Dendritic cell treated with granulocyte-macrophage colony-stimulating factor and Interleukin-4, amounts not matched to agents 40 ng/mL and 50 ng/mL, for 4 days (primary cell): Measurements from ENCODE around the gene GSG1L.

Source experiments
- H3K27ac Mint-ChIP-seq: one replicate; pipeline ENCODE4 v1.8.0; 2022; ENCODE audit warnings: mild to moderate bottlenecking, mixed read lengths
- H3K27me3 Mint-ChIP-seq: one replicate; pipeline ENCODE4 v1.8.0; 2022; ENCODE audit warnings: mild to moderate bottlenecking, mixed read lengths
- H3K36me3 Mint-ChIP-seq: one replicate; pipeline ENCODE4 v1.8.0; 2022; ENCODE audit warnings: low read depth, mixed read lengths
- H3K4me1 Mint-ChIP-seq: one replicate; pipeline ENCODE4 v1.8.0; 2022; ENCODE audit warnings: low read depth, mixed read lengths
- H3K4me3 Mint-ChIP-seq: one replicate; pipeline ENCODE4 v1.8.0; 2022; ENCODE audit warnings: mild to moderate bottlenecking, moderate library complexity, mixed read lengths
- H3K9me3 Mint-ChIP-seq: one replicate; pipeline ENCODE4 v1.8.0; 2022; ENCODE audit warnings: mixed read lengths
- intact Hi-C: fragments of 100-400 bp; cut with micrococcal nuclease; formaldehyde crosslinking; loops from one replicate; pipeline ENCODE4 v1.15.0; 2022

The GSG1L gene

GRCh38 chr16:27778171-27778925, 285.2 kb downstream of the GSG1L start:
- Mint-ChIP-seq H3K36me3 (peaks cover 47% of the 10 kb centered on the region), H3K27ac (no peak overlapping the region), H3K27me3 (no peaks in the 10 kb centered on the region), H3K9me3 (no peaks in the 10 kb centered on the region), H3K4me1 (no peaks in the 10 kb centered on the region), H3K4me3 (no peak overlapping the region)
- intact Hi-C loops, result no loop called here

- Mint-ChIP-seq H3K36me3 (peaks cover 54% of the 10 kb centered on the region), H3K4me3 (no peak overlapping the region), H3K9me3 (no peaks in the 10 kb centered on the region), H3K27me3 (no peaks in the 10 kb centered on the region), H3K4me1 (no peaks in the 10 kb centered on the region), H3K27ac (no peak overlapping the region)
- intact Hi-C loops, result no loop called here
Measured at GRCh38 chr16:27777527-27777926, 286.0 kb downstream of the GSG1L start.

GRCh38 chr16:27776556-27777225, 286.8 kb downstream of the GSG1L start:
- intact Hi-C loops, result no loop called here
- Mint-ChIP-seq H3K27ac (no peak overlapping the region), H3K4me1 (no peaks in the 10 kb centered on the region), H3K9me3 (no peaks in the 10 kb centered on the region), H3K36me3 (peaks cover 62% of the 10 kb centered on the region), H3K27me3 (no peaks in the 10 kb centered on the region), H3K4me3 (no peak overlapping the region)

GRCh38 chr16:27775254-27775653, 288.3 kb downstream of the GSG1L start:
- no peak overlapping the region for H3K27ac Mint-ChIP-seq
- peaks cover 76% of the 10 kb centered on the region for H3K36me3 Mint-ChIP-seq
- no peaks in the 10 kb centered on the region for H3K4me1 Mint-ChIP-seq
- no peaks in the 10 kb centered on the region for H3K9me3 Mint-ChIP-seq
- intact Hi-C loops, result no loop called here
- no peaks in the 10 kb centered on the region for H3K27me3 Mint-ChIP-seq
- no peak overlapping the region for H3K4me3 Mint-ChIP-seq

GRCh38 chr16:27774779-27775178, 288.7 kb downstream of the GSG1L start:
- Mint-ChIP-seq H3K4me1 (no peaks in the 10 kb centered on the region), H3K27me3 (no peaks in the 10 kb centered on the region), H3K27ac (no peak overlapping the region), H3K9me3 (no peaks in the 10 kb centered on the region), H3K36me3 (peaks cover 81% of the 10 kb centered on the region), H3K4me3 (no peak overlapping the region)
- intact Hi-C loops, result no loop called here

GRCh38 chr16:27773344-27773743, 290.2 kb downstream of the GSG1L start:
- Mint-ChIP-seq H3K27me3 (no peaks in the 10 kb centered on the region), H3K4me3 (no peak overlapping the region), H3K9me3 (no peaks in the 10 kb centered on the region), H3K27ac (no peak overlapping the region), H3K4me1 (no peaks in the 10 kb centered on the region), H3K36me3 (peaks cover 85% of the 10 kb centered on the region)
- intact Hi-C loops, result no loop called here

- H3K4me3 Mint-ChIP-seq, result no peak overlapping the region
- H3K27me3 Mint-ChIP-seq, result no peaks in the 10 kb centered on the region
- H3K36me3 Mint-ChIP-seq, result peaks cover 84% of the 10 kb centered on the region
- H3K4me1 Mint-ChIP-seq, result no peaks in the 10 kb centered on the region
- intact Hi-C loops, result no loop called here
- H3K9me3 Mint-ChIP-seq, result no peaks in the 10 kb centered on the region
- no peak overlapping the region for H3K27ac Mint-ChIP-seq
Measured at GRCh38 chr16:27772093-27772825, 291.3 kb downstream of the GSG1L start.

GRCh38 chr16:27771201-27771910, 292.2 kb downstream of the GSG1L start:
- Mint-ChIP-seq H3K27ac (no peak overlapping the region), H3K36me3 (peaks cover 88% of the 10 kb centered on the region), H3K27me3 (no peaks in the 10 kb centered on the region), H3K4me1 (no peaks in the 10 kb centered on the region), H3K4me3 (no peak overlapping the region), H3K9me3 (no peaks in the 10 kb centered on the region)
- intact Hi-C loops, result no loop called here

GRCh38 chr16:27770271-27771196, 293.0 kb downstream of the GSG1L start:
- intact Hi-C loops, result no loop called here
- Mint-ChIP-seq H3K27me3 (no peaks in the 10 kb centered on the region), H3K4me3 (no peak overlapping the region), H3K27ac (no peak overlapping the region), H3K4me1 (no peaks in the 10 kb centered on the region), H3K36me3 (peaks cover 93% of the 10 kb centered on the region), H3K9me3 (no peaks in the 10 kb centered on the region)

GRCh38 chr16:27769561-27770255, 293.8 kb downstream of the GSG1L start:
- Mint-ChIP-seq H3K9me3 (no peaks in the 10 kb centered on the region), H3K4me1 (no peaks in the 10 kb centered on the region), H3K27me3 (no peaks in the 10 kb centered on the region), H3K36me3 (peaks cover 96% of the 10 kb centered on the region), H3K4me3 (no peak overlapping the region), H3K27ac (no peak overlapping the region)
- intact Hi-C loops, result no loop called here

GRCh38 chr16:27768651-27769272, 294.8 kb downstream of the GSG1L start:
- intact Hi-C loops, result no loop called here
- H3K4me1 Mint-ChIP-seq, result no peaks in the 10 kb centered on the region
- peaks cover 96% of the 10 kb centered on the region for H3K36me3 Mint-ChIP-seq
- H3K27ac Mint-ChIP-seq, result no peak overlapping the region
- H3K4me3 Mint-ChIP-seq, result no peak overlapping the region
- peaks cover 8% of the 10 kb centered on the region for H3K9me3 Mint-ChIP-seq
- H3K27me3 Mint-ChIP-seq, result no peaks in the 10 kb centered on the region

GRCh38 chr16:27767971-27768591, 295.4 kb downstream of the GSG1L start:
- no peaks in the 10 kb centered on the region for H3K27me3 Mint-ChIP-seq
- H3K4me1 Mint-ChIP-seq, result no peaks in the 10 kb centered on the region
- intact Hi-C loops, result no loop called here
- no peak overlapping the region for H3K27ac Mint-ChIP-seq
- H3K9me3 Mint-ChIP-seq, result peaks cover 10% of the 10 kb centered on the region
- no peak overlapping the region for H3K4me3 Mint-ChIP-seq
- peaks cover 96% of the 10 kb centered on the region for H3K36me3 Mint-ChIP-seq
